HS-27A (cell line): ENCODE measurements around the gene LPCAT1.

Experiments
- DNase-seq: peaks from one replicate; pipeline ENCODE4 v3.0.0-alpha.2; 2012; ENCODE audit warnings: low read depth, missing footprints

LPCAT1 gene

DNA sequence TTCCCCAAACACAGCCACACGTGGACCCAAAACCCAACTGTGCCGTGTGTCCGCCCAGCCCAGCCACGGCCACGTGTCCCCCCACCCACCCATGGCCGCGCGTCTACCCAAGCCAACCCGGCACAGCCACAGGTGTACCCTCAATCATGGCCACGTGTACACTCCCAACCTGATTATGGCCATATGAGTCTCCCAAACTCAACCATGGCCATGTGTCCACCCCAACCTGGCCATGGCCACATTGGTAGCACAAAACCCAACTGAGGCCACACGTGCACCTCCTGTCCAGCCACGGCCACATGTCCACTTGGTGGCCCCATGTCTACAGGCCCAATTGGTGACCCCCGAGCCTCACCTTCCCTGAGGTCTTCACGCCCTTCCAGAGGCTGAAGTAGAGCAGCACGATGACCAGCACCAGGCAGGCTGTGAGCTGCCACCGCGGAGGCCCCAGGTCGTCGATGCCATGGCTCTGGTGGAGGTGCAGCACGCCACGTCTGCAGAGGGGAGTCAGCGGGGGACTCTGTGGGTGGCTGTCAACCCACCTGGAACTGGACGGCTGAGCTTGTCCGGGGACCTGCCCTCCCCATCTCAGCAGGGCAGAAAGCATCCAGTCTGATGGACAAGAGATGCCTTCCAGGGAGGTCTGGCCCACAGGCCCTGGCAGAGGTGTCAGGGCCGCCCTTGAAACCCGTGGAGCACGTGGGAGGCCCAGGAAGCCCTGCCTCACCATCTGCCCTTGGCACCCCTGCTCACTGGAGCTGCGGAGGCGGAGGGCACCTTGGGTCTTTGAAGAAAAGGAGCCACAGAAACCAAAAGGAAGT, 102.0 kb downstream of the LPCAT1 start:
- no peak for DNase-seq

DNA sequence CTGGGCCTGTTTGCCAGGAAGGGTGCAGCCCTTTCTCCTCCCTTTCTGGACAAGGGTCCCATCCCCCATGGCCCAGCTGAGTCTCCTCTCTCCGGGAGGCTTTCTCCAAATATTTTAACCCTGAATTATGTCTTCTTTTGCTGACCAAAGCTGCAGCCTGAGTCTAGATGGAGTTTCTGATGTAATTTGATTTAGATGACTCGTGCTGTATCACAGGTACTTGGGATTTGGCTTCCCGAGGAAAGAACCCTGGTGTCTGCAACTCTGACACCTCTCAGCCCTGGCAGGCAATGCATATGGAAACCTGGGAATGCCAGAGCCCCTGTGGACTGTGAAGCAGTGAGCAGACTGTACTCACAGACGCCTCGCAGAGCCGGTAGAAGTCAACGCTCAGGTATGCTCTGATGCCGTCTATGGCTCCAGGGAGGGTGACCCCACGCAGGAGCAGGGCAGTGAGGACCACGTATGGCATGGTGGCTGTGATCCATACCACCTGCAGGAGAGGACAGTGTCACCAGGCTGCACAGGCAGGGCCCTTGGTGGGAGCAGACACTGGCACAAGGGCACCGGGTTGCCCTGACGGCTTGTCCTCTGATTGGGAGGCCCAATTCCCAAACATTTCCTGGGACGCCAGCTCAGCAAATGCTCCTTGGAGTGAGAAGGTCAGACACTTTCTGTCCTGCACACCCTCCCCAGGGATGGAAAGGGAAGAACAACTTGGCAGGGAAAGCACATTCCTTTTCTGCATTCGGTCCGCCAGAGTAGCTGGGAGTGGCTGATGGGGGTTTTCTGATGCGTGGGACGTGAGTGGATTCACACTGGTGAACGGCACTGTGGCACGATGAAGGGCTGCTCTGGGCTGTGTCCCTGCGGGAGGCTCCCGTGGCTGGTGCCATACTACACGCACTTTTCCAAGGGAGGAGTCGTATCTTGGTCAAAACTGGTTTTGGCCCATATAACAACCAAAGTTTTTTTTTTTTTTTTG, 103.3 kb downstream of the LPCAT1 start:
- DNase-seq: no peak

DNA sequence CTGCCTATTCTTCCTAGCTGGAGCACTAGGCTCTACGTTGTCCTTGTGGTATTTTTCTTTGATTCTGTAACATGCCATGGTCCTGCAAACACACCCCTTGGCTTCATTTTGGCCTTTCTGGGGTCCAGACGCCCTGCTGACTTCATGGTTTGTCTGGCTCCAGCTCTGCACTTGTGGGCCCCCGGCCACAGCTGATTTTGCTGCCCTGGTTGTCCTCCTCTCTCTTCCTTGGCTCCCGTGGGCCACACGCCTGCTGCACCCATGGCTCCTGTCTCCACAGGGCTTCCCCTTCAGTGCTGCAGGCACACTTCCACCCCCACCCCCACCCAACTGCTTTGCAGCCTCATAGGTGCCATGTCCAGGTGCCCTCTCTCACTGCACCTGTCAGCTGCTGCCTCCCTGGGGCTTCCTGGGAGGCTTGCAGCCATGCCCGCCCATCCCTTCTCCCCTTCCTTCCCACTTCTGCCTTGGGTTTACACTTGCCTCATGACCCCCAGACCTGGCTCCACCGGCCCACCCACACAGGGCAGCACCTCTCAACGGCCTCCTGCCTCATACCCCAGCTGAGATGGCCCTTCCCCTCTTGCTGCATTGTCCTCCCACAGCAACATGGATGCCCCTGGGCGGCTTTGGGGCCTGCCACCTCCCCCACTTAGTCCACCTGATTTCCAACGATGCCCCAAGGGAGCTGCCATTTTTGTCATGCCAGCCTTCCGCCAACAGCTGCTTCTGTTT, 104.1 kb downstream of the LPCAT1 start:
- no peak for DNase-seq

DNA sequence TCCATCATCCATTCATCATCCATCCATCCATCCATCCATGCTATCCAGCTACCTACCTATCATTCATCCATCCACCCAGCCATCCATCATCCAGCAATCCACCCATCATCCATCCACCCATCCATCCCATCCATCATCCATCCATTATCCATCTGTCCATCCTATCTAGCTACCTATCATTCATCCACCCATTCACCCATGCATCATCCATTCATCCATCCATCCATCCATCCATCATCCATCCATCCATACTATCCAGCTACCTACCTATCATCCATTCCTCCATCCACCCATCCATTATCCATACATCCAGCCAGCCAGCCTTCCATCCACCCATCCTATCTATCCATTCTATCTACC, 104.9 kb downstream of the LPCAT1 start:
- no peak for DNase-seq

DNA sequence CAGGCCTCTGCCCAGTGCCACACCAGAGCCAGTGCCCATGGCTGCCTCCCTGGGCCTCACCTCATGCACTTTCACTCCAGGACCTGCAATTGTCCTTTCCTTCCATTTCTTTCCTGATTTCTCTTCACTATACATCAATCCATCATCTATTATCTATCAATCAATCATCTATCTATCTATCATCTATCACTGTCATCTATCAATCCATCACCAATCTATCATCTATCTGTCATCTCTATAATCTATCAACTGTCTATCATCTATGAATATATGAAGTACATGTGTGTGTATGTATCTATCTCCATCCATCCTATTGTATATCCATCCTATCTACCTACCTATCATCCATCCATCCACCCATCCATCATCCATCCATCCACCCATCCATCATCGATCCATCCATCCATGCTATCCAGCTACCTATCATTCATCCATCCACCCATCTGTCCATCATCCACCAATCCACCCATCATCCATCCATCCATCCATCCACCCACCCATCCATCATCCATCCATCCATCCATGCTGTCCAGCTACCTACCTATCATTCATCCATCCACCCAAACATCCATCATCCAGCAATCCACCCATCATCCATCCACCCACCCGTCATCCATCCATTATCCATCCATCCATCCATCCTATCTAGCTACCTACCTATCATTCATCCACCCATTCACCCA, 105.4 kb downstream of the LPCAT1 start:
- no peak for DNase-seq

DNA sequence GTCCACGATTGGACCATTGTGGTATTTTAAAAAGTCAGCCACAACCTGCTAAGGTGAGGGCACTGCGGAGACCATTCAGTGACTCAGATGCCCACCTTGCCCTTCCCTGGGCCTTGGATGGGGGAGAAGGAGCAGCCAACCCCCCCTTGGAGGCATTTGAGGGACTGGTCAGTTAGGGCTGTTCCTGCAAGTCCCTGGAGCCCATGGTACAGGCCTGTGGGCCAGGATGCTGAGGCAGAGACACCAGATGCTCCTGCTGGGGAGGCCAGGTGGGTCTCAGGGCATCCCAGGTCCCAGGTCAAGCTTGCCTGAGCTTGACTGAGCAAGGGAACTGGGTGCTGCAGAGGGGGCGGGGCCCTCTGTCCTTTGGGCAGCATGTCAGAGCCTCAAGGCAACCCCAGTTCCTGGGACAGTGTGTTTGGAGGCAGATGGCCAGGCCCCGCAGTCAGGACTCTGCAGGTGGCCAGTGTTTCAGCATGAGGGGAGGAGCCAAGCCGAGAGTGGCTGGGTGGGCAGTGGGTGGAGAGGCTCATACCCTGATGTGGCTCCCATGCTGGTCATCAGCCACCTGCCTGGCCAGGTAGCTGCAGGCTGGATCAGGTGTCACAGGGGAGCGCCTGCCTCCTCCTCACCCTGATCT, 106.1 kb downstream of the LPCAT1 start:
- no peak for DNase-seq

DNA sequence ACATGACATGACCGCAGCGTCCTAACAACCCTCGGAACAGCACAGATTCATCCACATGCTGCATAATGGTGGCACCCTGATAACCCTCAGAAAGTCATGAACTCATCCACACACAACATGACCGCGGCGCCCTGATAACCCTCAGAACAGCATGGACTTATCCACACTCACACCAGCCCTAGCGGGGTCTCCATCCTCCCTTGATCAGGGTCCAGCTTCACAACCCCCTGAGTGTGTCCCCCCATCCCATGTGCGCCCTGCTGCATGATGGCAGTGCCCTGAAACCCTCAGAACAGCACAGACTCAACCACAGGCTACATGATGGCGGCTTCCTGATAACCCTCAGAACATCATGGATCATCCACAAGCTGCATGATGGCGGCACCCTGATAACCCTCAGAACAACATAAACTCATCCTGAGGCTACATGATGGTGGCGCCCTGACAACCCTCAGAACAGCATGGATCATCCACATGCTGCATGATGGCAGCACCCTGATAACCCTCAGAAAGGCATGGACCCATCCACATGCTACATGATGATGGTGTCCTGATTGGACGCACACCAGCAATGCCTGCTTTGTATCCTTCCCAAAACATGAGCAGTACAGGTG, 106.8 kb downstream of the LPCAT1 start:
- no peak for DNase-seq

DNA sequence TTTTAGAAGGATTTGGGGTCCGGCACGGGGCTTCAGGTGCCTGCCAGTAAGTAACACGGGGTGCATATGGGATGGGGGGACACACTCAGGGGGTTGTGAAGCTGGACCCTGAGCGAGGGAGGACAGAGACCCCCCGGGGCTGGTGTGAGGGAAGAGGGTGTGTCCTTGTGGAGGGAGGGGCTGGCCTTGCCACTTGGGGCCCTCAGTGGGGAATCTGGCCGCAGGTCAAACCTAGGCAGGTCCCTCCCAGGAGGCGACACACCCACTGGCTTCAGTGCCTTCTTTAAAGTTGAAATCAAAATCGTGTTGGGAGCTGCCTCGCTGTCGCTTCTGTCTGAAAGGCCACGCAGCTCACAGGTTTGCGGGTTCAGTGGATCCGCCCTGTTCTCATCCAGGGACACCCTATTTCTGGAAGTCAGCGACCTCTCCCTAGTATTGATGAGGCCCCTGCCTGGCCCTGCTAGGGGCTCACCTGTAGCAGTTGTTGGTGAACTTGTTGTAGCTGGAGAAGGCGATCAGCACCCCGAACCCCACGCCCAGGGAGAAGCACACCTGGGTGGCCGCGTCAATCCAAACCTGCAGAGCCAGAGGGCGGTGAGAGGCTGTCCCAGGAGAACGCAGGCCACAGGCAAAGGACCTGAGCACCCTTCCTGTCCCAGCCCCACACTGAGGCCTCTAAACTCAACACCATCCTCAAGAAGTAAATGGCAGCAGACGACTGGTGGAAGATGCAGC, 108.0 kb downstream of the LPCAT1 start:
- no peak for DNase-seq

DNA sequence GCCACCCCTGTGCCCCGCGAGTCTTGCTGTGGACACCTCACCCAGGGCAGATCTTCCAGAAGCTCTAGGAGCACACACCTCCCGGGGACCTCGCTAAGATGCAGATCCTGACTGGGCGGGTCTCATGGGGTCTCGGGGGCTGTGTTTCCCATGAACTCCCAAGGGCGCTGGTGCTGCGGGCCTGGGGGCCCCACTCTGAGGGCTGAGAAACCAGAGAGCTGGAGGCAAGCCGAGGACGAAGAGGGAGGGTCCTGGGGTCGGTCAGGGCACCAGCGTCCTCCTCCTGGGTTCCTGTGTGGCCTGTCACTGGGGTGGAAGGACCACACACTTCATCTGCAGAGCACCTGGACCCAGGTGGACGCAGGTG, 108.7 kb downstream of the LPCAT1 start:
- DNase-seq: no peak

DNA sequence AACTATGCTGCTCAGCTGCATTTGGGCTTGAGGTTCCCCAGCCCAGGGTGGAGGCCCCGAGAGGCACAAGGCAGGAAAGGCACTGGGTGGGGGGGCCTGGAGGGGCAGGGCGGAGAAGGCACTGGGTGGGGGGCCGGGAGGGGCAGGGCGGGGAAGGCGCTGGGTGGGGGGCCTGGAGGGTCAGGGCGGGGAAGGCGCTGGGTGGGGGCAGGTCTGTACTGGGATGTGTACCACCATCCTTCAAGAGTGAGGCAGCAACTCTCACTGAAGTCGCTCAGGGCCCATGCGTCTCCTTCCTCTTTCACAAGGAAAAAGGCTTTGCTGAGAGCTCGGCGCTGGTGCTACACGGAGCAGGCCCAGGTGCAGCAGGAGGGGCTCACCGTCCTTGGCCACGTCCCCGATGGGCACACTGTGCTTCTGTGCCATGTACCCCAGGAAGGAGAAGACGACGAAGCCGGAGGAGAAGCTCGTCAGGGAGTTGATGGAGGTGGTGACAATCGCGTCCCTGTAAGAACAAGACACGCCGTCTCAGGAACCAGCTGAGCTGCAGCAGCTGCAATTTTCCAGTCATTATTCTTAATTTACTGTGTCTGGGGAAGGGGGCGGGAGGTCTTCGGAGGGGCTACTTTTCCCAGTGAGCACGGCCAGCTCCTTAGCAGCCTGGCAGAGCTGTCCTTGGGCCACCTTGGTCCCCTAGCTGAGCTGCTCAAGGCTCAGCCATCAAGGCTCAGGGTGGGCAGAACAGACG, 109.3 kb downstream of the LPCAT1 start:
- no peak for DNase-seq

DNA sequence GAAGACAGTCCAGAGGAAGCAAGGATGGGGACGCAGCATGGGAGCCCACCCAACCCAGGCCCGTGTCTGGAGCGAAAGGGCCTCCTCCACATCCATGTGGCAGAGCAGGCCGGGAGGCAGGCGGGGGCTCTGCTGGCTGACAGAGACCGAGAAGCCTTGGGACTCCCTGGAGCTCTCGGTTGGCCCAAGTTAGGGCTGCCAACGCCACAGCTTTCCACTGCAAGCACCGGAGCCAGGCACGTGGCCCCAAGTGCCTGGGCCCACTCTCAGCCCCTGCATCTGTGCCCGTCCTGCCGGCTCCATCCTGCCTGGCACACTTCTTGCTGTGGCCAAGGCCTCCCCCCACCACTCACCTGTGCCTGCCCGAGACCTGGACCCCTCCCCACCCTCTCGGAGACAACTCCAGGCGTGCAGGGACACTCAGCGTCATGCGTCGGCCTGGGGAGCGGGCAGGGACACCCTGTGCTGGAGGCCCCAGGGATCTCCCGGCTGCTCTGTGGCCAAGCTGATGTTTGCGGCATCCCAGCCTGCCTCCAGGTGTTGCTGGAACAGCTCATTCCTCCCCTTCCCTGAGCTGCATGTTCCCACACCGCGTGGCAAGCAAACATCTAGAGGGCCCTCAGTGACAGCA, 110.0 kb downstream of the LPCAT1 start:
- no peak for DNase-seq

DNA sequence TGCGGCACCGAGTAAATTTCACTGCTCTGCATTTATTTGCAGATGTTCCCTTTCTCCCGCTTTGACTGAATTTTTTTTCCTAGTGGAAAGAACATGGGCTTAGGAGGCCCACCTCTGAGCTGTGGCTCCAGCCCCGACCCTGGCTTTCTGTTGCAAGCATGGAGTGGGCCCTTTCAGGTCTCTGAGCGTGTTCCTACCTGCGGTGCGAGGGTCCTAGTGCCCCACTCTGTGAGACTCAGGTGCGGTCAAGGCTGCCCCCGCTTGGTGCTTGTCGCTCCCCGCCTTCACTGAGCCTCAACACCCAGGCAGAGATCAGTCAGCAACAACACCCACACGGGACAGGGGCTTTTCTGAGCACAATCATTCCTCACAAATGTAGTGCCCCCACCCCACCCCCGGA, 110.5 kb downstream of the LPCAT1 start:
- DNase-seq: no peak

DNA sequence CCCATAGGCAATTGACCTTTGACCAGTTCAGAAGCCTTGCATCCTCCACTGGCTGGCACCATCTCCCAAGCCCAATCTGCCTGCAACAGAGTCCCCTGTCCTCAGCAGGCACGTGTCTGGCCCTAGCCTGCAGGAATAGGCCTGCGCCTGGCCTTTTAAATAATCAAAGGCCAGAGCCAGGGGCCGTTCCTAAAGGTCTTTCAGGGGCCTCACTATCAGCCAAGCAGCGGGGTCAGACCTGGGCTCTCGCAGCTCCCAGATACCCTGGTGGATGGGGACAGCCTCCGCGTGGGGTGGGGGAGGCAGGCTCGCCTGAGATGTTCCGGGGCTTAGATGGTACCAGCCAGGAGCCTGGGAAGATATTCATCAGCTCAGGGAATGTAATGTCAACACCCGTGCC, 111.1 kb downstream of the LPCAT1 start:
- DNase-seq: no peak

DNA sequence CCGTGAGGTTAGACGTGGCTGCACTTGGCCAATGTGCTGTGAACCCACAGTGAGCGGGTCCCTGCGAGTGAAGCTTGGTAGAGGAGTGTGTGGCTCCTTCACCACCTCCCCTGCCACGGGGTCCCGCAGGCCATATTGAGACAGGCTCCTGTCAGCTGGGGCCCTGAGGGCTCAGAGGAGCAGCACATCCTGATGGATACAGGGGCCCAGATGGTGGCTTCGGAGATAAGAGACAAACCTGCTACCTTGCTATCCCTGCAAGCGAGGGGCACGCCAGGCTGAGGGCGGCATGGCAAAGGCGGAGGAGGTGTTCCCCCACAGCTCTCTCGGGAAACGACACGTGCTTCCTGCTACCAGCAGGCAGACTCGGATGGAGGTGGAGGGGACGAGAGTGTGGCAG, 111.6 kb downstream of the LPCAT1 start:
- no peak for DNase-seq
